ENCODE results near the gene TIMP1.
A peak's percentile ranks its signal among the peaks of the same experiment; 100 is the strongest.

Gene TIMP1

GRCh38 chrX:47581731-47582647, at the start of gene TIMP1:
Gene TIMP1, plus strand, starts transcription at chrX:47582436. Its CDS starts 980 bp downstream, at chrX:47583416.
- peak in 1 of 2 experiments; percentile 15 for DNase-seq

GRCh38 chrX:47539860-47540259, 42.4 kb upstream of the TIMP1 start:
- no peak for DNase-seq

GRCh38 chrX:47540754-47541538, 41.3 kb upstream of the TIMP1 start:
- peak; percentile 26 to 75 for DNase-seq

- no peak for DNase-seq
These were observed 38.7 kb upstream of the TIMP1 start for GRCh38 chrX:47543496-47543895.

- DNase-seq, result peak; percentile 73 to 90
These were observed 26.1 kb upstream of the TIMP1 start for GRCh38 chrX:47556045-47556623.

GRCh38 chrX:47558436-47558835, 23.8 kb upstream of the TIMP1 start:
- no peak for DNase-seq

- no peak for DNase-seq
These were observed 21.9 kb upstream of the TIMP1 start for GRCh38 chrX:47560179-47560933.

GRCh38 chrX:47560934-47561658, 21.1 kb upstream of the TIMP1 start, which contains the start of gene ARAF:
Gene ARAF, plus strand, starts transcription at chrX:47561205. Its CDS starts 1,763 bp downstream, at chrX:47562968.
- DNase-seq, result peak; percentile 93 to 98

GRCh38 chrX:47561659-47562151, 20.5 kb upstream of the TIMP1 start:
- no peak for DNase-seq

- peak in 1 of 2 experiments; percentile 2 for DNase-seq
These were observed 19.5 kb upstream of the TIMP1 start for GRCh38 chrX:47562615-47563243.

GRCh38 chrX:47563801-47564315, 18.4 kb upstream of the TIMP1 start:
- no peak for DNase-seq

- no peak for DNase-seq
These were observed 17.7 kb upstream of the TIMP1 start for GRCh38 chrX:47564438-47565085.

GRCh38 chrX:47566841-47567240, 15.4 kb upstream of the TIMP1 start:
- no peak for DNase-seq

GRCh38 chrX:47568656-47569295, 13.5 kb upstream of the TIMP1 start:
- DNase-seq, result no peak

GRCh38 chrX:47570794-47571193, 11.4 kb upstream of the TIMP1 start:
- no peak for DNase-seq

GRCh38 chrX:47571215-47571614, 11.0 kb upstream of the TIMP1 start:
- no peak for DNase-seq

- DNase-seq, result no peak
These were observed 10.3 kb upstream of the TIMP1 start for GRCh38 chrX:47571896-47572295.

GRCh38 chrX:47572773-47573340, 9.4 kb upstream of the TIMP1 start:
- no peak for DNase-seq

GRCh38 chrX:47573341-47574075, 8.7 kb upstream of the TIMP1 start:
- DNase-seq, result no peak
